Activated CD4-positive, alpha-beta T cell treated with anti-CD3 and anti-CD28 coated beads, Interleukin-2, amount 10 ng/mL, durations not matched to agents 7 days and 5 days (primary cell): ENCODE measurements around the gene CACNB3. TPM values are rescaled to one million over a fixed set of nuclear protein-coding genes. Genes with fewer than 3 reads are reported as not detected.

Experiments used
- CTCF ChIA-PET: fragments of 350-600 bp; sonication (Branson Sonifier 250); formaldehyde crosslinking; loops from one replicate; lab custom pipeline; 2021; ENCODE audit warnings: antibody characterized with exemption; lab: Charles Lee
- POLR2A ChIA-PET: fragments of 350-600 bp; sonication (Branson Sonifier 250); formaldehyde crosslinking; loops from one replicate; lab custom pipeline; 2021; ENCODE audit warnings: antibody characterized with exemption; lab: Charles Lee
- DNase-seq: peaks from one replicate; pipeline ENCODE4 v3.0.0-alpha.2; 2020
- H3K27ac Mint-ChIP-seq: one replicate; pipeline ENCODE4 v1.8.0; 2021; ENCODE audit warnings: mild to moderate bottlenecking, moderate library complexity, mixed read lengths
- H3K27me3 Mint-ChIP-seq: one replicate; pipeline ENCODE4 v1.8.0; 2021; ENCODE audit warnings: mixed read lengths
- H3K36me3 Mint-ChIP-seq: one replicate; pipeline ENCODE4 v1.8.0; 2021; ENCODE audit warnings: low read depth, mixed read lengths
- H3K4me1 Mint-ChIP-seq: one replicate; pipeline ENCODE4 v1.8.0; 2021; ENCODE audit warnings: mixed read lengths
- H3K4me3 Mint-ChIP-seq: one replicate; pipeline ENCODE4 v1.8.0; 2021; ENCODE audit warnings: mild to moderate bottlenecking, moderate library complexity, mixed read lengths
- H3K9me3 Mint-ChIP-seq: one replicate; pipeline ENCODE4 v1.8.0; 2021; ENCODE audit warnings: mixed read lengths
- total RNA-seq, 2 experiments: library from RNA; stranded (reverse); gene quantifications; one replicate each; pipeline ENCODE4 v1.2.3, GENCODE V29; 2021

The CACNB3 gene
- total RNA-seq, 2 experiments from 2014 or later = 14.9 to 19.9 TPM

GRCh38 chr12:48814262-48815125 is 3.8 kb upstream of the CACNB3 start:
- peaks cover 17% of the 10 kb centered on the region for H3K27me3 Mint-ChIP-seq
- H3K4me1 Mint-ChIP-seq = peaks cover 37% of the 10 kb centered on the region
- peak overlapping the region; percentile 85 for H3K27ac Mint-ChIP-seq
- H3K36me3 Mint-ChIP-seq = no peaks in the 10 kb centered on the region
- no peaks in the 10 kb centered on the region for H3K9me3 Mint-ChIP-seq
- CTCF ChIA-PET = interaction anchor here (0.6 to 5.3 kb wide), 42 partner anchors 9 to 1485 kb away, joined by 3 to 28 read pairs (median 4); partner anchors contain the start of genes DDX23, KANSL2 and RND1
- peak; percentile 70 for DNase-seq
- H3K4me3 Mint-ChIP-seq = peak overlapping the region; percentile 84
- POLR2A ChIA-PET = interaction anchor here (0.6 to 1.5 kb wide), 2 partner anchors 38 to 39 kb away, joined by 3 to 4 read pairs; partner anchors contain the start of gene DDX23

GRCh38 chr12:48815126-48816110 is 2.9 kb upstream of the CACNB3 start:
- no peaks in the 10 kb centered on the region for H3K36me3 Mint-ChIP-seq
- H3K4me1 Mint-ChIP-seq = peaks cover 37% of the 10 kb centered on the region
- ChIA-PET POLR2A (interaction anchor here (0.6 to 1.5 kb wide), 2 partner anchors 37 to 38 kb away, joined by 3 to 4 read pairs; partner anchors contain the start of gene DDX23), CTCF (interaction anchor here (0.6 to 5.3 kb wide), 39 partner anchors 9 to 1485 kb away, joined by 3 to 28 read pairs (median 4); partner anchors contain the start of genes DDX23, KANSL2 and RND1)
- H3K27ac Mint-ChIP-seq = peak overlapping the region; percentile 85
- H3K27me3 Mint-ChIP-seq = peaks cover 20% of the 10 kb centered on the region
- H3K9me3 Mint-ChIP-seq = no peaks in the 10 kb centered on the region
- DNase-seq = peak; percentile 33
- H3K4me3 Mint-ChIP-seq = peak overlapping the region; percentile 84

- Mint-ChIP-seq H3K9me3 (no peaks in the 10 kb centered on the region), H3K27me3 (peaks cover 20% of the 10 kb centered on the region), H3K4me3 (peak overlapping the region; percentile 88), H3K4me1 (peaks cover 37% of the 10 kb centered on the region), H3K36me3 (no peaks in the 10 kb centered on the region), H3K27ac (peak overlapping the region; percentile 29)
- DNase-seq = no peak
- CTCF ChIA-PET = interaction anchor here (1.0 to 5.3 kb wide), 10 partner anchors 11 to 92 kb away, joined by 3 to 28 read pairs (median 6); partner anchors contain the start of genes DDX23 and RND1
- POLR2A ChIA-PET = no interaction called here
These were observed 2.0 kb upstream of the CACNB3 start for GRCh38 chr12:48816143-48816854.

- Mint-ChIP-seq H3K4me3 (peak overlapping the region; percentile 80), H3K27ac (peak overlapping the region; percentile 42), H3K4me1 (peaks cover 32% of the 10 kb centered on the region), H3K27me3 (peaks cover 20% of the 10 kb centered on the region), H3K9me3 (no peaks in the 10 kb centered on the region), H3K36me3 (no peaks in the 10 kb centered on the region)
- ChIA-PET POLR2A (no interaction called here), CTCF (interaction anchor here (1.0 to 5.3 kb wide), 3 partner anchors 11 to 34 kb away, joined by 3 to 27 read pairs (median 3); partner anchors contain the start of gene DDX23)
- peak; percentile 56 for DNase-seq
These were observed 715 bp downstream of the CACNB3 start for GRCh38 chr12:48818831-48819590.

- Mint-ChIP-seq H3K9me3 (no peaks in the 10 kb centered on the region), H3K4me3 (no peak overlapping the region), H3K27me3 (peaks cover 20% of the 10 kb centered on the region), H3K4me1 (peaks cover 30% of the 10 kb centered on the region), H3K36me3 (no peaks in the 10 kb centered on the region), H3K27ac (no peak overlapping the region)
- DNase-seq = no peak
- POLR2A ChIA-PET = no interaction called here
- CTCF ChIA-PET = interaction anchor here (0.6 to 1.6 kb wide), 4 partner anchors 10 to 113 kb away, joined by 3 read pairs; no protein-coding TSS in a partner anchor
These were observed 1.9 kb downstream of the CACNB3 start for GRCh38 chr12:48819986-48820725.

- no peak for DNase-seq
- ChIA-PET POLR2A (no interaction called here), CTCF (interaction anchor here (0.6 to 2.5 kb wide), 2 partner anchors 31 to 53 kb away, joined by 4 to 9 read pairs; no protein-coding TSS in a partner anchor)
- H3K27me3 Mint-ChIP-seq = peaks cover 11% of the 10 kb centered on the region
- no peaks in the 10 kb centered on the region for H3K9me3 Mint-ChIP-seq
- no peak overlapping the region for H3K27ac Mint-ChIP-seq
- H3K4me1 Mint-ChIP-seq = peaks cover 15% of the 10 kb centered on the region
- no peak overlapping the region for H3K4me3 Mint-ChIP-seq
- H3K36me3 Mint-ChIP-seq = no peaks in the 10 kb centered on the region
These were observed 3.8 kb downstream of the CACNB3 start for GRCh38 chr12:48822139-48822538.

GRCh38 chr12:48822711-48823110 is 4.4 kb downstream of the CACNB3 start:
- H3K27ac Mint-ChIP-seq = no peak overlapping the region
- H3K27me3 Mint-ChIP-seq = peaks cover 6% of the 10 kb centered on the region
- H3K4me3 Mint-ChIP-seq = no peak overlapping the region
- no peaks in the 10 kb centered on the region for H3K9me3 Mint-ChIP-seq
- peaks cover 9% of the 10 kb centered on the region for H3K4me1 Mint-ChIP-seq
- no peak for DNase-seq
- H3K36me3 Mint-ChIP-seq = no peaks in the 10 kb centered on the region
- ChIA-PET POLR2A (no interaction called here), CTCF (interaction anchor here (0.6 to 2.8 kb wide), 4 partner anchors 8 to 53 kb away, joined by 4 to 20 read pairs (median 6); no protein-coding TSS in a partner anchor)

- H3K27me3 Mint-ChIP-seq = peaks cover 4% of the 10 kb centered on the region
- H3K4me1 Mint-ChIP-seq = peaks cover 5% of the 10 kb centered on the region
- H3K4me3 Mint-ChIP-seq = no peak overlapping the region
- H3K27ac Mint-ChIP-seq = no peak overlapping the region
- H3K36me3 Mint-ChIP-seq = peaks cover under 1% of the 10 kb centered on the region
- no peaks in the 10 kb centered on the region for H3K9me3 Mint-ChIP-seq
- ChIA-PET CTCF (interaction anchor here (0.9 to 2.8 kb wide), 5 partner anchors 9 to 30 kb away, joined by 3 to 20 read pairs (median 4); no protein-coding TSS in a partner anchor), POLR2A (no interaction called here)
- no peak for DNase-seq
These were observed 5.0 kb downstream of the CACNB3 start for GRCh38 chr12:48823281-48823680.

GRCh38 chr12:48824112-48824511 is 5.8 kb downstream of the CACNB3 start:
- Mint-ChIP-seq H3K27ac (no peak overlapping the region), H3K36me3 (peaks cover 8% of the 10 kb centered on the region), H3K9me3 (no peaks in the 10 kb centered on the region), H3K4me3 (no peak overlapping the region), H3K4me1 (peaks cover 1% of the 10 kb centered on the region), H3K27me3 (peaks cover 4% of the 10 kb centered on the region)
- ChIA-PET CTCF (interaction anchor here (0.9 to 2.8 kb wide), 5 partner anchors 9 to 29 kb away, joined by 3 to 20 read pairs (median 4); no protein-coding TSS in a partner anchor), POLR2A (no interaction called here)
- no peak for DNase-seq

GRCh38 chr12:48824905-48825304 is 6.6 kb downstream of the CACNB3 start:
- Mint-ChIP-seq H3K4me3 (no peak overlapping the region), H3K27me3 (no peaks in the 10 kb centered on the region), H3K27ac (no peak overlapping the region), H3K36me3 (peaks cover 13% of the 10 kb centered on the region), H3K9me3 (no peaks in the 10 kb centered on the region), H3K4me1 (no peaks in the 10 kb centered on the region)
- no peak for DNase-seq
- POLR2A ChIA-PET = no interaction called here
- CTCF ChIA-PET = interaction anchor here (2.8 kb wide), 1 partner anchor 10 kb away, joined by 20 read pairs; no protein-coding TSS in a partner anchor
